Dedifferentiated amniotic fluid mesenchymal stem cell (primary cell): ENCODE measurements around the gene AHCYL1.
A peak's percentile ranks its signal among the peaks of the same experiment; 100 is the strongest.
"Not testable (repeated sequence)": the region's sequence is repeated elsewhere in the genome, so short reads cannot be mapped to it uniquely, and the experiment has no call there.

Source experiments
- DNase-seq: peaks from one replicate; pipeline ENCODE4 v3.0.0-alpha.2; 2016; ENCODE audit errors: extremely low spot score

AHCYL1 gene

GRCh38 chr1:109984456-109985246 is at the start of gene AHCYL1:
TSS of gene AHCYL1 (plus strand) at chr1:109984765. CDS start at chr1:109985053, 288 bp downstream.
- DNase-seq: peak; percentile 99

GRCh38 chr1:109935451-109935900 is 49.1 kb upstream of the AHCYL1 start:
- no peak for DNase-seq

GRCh38 chr1:109937738-109938137 is 46.8 kb upstream of the AHCYL1 start:
- DNase-seq: no peak

- no peak for DNase-seq
Measured at GRCh38 chr1:109938556-109938955, 46.0 kb upstream of the AHCYL1 start.

GRCh38 chr1:109942434-109942833 is 42.1 kb upstream of the AHCYL1 start:
- DNase-seq: no peak

GRCh38 chr1:109944541-109944940 is 40.0 kb upstream of the AHCYL1 start:
- DNase-seq: no peak

- no peak for DNase-seq
Measured at GRCh38 chr1:109946511-109946910, 38.1 kb upstream of the AHCYL1 start.

GRCh38 chr1:109947582-109948284 is 36.8 kb upstream of the AHCYL1 start:
- no peak for DNase-seq

- DNase-seq: no peak
Measured at GRCh38 chr1:109948285-109948630, 36.3 kb upstream of the AHCYL1 start.

- DNase-seq: no peak
Measured at GRCh38 chr1:109950038-109950437, 34.5 kb upstream of the AHCYL1 start.

GRCh38 chr1:109950509-109950908 is 34.1 kb upstream of the AHCYL1 start:
- no peak for DNase-seq

- DNase-seq: not testable (repeated sequence)
Measured at GRCh38 chr1:109951501-109951900, 33.1 kb upstream of the AHCYL1 start.

- DNase-seq: no peak
Measured at GRCh38 chr1:109954041-109954512, 30.5 kb upstream of the AHCYL1 start.

- no peak for DNase-seq
Measured at GRCh38 chr1:109959632-109959973, 25.0 kb upstream of the AHCYL1 start.

GRCh38 chr1:109959974-109960744 is 24.4 kb upstream of the AHCYL1 start:
- DNase-seq: peak; percentile 88

- no peak for DNase-seq
Measured at GRCh38 chr1:109960745-109961094, 23.8 kb upstream of the AHCYL1 start.

GRCh38 chr1:109963864-109964263 is 20.7 kb upstream of the AHCYL1 start:
- DNase-seq: no peak

GRCh38 chr1:109969146-109969829 is 15.3 kb upstream of the AHCYL1 start:
- peak; percentile 78 for DNase-seq

- no peak for DNase-seq
Measured at GRCh38 chr1:109969907-109970306, 14.7 kb upstream of the AHCYL1 start.

- no peak for DNase-seq
Measured at GRCh38 chr1:109971559-109971958, 13.0 kb upstream of the AHCYL1 start.

- DNase-seq: no peak
Measured at GRCh38 chr1:109974191-109974590, 10.4 kb upstream of the AHCYL1 start.

GRCh38 chr1:109975718-109976117 is 8.8 kb upstream of the AHCYL1 start:
- DNase-seq: peak; percentile 39
